ENCODE measurements around the gene ARRDC4.

ARRDC4 gene

DNA sequence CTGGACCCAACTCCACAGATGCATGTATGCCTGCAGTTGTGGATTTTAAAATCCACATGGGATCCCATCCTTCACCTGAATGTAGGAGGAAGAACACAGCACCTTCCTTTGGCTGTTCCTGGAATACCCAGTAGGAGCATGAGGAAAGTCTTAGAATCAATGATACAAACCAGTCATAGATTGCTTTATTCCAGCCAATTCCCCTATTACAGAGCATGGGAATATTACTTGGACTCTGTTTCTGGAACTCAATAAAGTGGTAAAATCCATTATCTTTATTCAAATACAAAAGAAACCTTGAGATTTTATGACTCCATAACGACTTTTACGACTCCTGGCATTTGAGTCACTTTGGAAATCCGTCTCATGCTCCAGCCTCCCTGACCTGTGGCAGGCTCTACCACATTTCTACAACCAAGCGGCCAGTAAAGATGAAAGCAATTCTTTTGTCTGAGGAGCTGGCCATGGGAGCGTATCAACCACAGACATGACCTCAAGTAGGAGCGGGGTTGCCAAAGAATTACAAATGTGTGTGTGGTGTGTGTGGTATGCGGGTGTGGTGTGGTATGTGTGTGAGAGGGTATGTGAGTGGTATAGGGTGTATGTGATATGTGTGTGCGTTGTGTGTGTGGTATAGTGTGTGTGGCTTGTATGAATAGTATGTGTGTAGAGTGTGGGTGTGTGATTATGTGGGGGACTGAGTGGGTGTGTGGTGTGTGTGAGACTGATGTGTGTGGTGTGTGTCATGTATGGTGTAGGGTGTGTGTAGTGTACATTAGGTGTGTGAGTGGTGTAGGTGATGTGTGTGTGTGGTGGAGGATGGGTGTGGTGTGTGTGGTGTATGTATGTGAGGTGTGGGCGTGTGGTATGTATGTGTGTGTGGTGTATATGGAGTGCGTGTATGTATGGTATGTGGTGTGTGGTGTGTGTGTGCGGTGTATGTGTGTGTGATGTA is 40.0 kb downstream of the ARRDC4 start:
- no peak for DNase-seq

DNA sequence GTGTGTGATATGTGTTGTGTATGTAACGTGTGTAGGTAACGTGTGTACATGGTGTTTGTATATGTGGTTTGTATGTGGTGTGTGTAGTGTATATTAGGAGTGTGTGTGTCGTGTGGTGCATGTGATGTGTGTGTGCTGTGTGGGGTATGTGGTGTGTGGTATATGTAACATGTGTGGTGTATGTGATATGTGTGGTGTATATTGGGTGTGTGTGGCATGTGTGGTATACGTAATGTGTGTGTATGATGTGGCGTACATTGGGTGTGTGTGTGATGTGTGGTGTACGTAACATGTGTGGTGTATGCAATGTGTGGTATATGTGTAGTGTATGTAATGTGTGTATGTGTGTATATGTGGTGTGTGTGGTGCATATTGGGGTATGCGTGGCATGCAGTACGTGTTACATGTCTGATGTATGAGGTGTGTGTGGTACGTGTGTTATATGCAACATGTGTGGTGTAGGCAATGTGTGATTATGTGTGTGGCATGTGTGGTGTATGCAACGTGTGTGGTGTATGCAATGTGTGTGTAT is 41.2 kb downstream of the ARRDC4 start:
- DNase-seq, result no peak

DNA sequence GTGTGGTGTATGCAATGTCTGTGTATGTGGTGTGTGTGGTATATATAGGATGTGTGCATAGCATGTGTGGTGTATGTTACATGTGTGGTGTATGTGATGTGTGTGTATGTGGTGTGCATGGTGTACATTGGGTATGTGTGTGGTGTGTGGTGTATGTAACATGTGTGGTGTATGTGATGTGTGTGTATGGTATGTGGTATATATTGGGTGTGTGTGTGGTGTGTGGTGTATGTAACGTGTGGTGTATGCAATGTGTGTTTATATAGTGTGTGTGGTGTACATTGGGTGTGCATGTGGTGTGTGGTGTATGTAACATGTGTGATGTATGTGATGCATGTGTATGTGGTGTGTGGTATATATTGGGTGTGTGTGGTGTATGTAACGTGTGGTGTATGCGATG is 41.9 kb downstream of the ARRDC4 start:
- DNase-seq, result no peak

DNA sequence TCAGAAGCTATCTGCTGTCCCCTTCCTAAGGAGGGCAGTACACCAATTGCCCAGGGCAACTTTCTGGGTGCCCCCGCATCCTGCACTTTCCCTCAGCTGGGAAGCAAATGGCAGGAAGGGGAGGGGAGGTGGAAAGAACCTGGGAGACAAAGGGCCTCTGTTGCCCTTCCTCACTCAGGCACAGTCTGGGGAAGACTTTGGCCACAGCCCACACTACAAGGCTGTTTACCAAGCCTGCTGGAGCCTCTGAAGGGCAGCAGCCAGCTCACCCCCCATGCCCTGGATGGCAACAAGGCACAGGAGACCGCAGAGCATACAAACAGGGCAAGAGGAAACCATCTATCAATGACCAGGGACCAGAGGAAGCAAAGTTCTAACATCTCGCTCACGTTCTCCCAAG is 42.4 kb downstream of the ARRDC4 start:
- no peak for DNase-seq

DNA sequence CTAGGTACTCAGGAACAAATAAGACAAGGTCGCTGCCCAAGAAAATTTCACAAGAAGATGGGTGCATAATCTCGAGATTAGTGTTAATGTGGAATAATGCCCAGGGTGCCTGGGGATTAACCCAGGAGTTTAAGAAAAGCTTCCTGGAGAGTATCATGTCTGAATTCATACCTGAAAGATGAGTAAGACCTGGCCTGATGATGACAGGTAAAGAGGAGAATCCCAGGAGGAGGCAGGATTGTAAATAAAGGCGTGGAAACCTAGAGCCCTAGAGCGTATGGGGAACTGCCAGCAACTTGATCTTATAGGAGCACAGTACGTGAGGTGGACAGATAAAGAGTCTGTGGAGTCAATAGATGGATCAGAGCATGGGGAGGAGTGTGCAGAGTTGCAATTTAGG is 43.0 kb downstream of the ARRDC4 start:
- DNase-seq, result no peak

DNA sequence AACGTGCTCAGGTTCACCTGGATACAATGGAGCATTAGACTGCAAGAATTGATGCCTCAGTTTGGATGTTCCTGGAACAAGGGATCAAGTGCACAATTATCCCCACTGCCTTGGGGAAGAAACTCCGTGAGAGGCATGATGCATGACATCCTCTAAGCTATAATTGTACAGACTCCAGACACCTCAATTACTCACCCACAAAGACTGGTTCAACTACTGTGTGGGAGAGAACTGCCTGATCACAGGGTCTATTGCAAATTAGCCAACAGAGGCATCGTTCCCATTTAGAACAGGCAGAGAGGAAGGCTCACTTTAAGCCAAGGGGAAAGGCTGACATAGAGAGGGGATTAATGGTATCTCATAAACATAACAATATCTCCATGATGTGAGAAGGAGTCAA is 43.5 kb downstream of the ARRDC4 start:
- DNase-seq, result no peak

DNA sequence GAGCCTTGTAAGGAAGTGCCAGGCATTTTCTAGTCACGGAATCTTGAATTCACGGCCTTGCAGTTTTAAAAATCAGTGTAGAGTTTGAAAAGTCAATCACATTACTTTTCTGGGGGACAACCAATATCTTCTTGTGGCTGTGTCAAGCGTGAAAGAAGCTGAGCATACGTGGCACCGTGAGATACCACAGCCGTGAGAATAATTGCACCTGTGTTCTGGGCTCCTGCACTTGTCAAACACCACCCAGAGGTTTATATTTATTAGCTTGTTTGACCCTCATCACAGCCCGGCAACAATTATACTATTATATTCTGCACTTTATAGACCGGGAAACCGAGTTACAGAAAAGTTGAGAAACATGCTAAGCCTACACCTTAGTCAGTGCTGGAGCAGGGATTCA is 45.2 kb downstream of the ARRDC4 start:
- no peak for DNase-seq

DNA sequence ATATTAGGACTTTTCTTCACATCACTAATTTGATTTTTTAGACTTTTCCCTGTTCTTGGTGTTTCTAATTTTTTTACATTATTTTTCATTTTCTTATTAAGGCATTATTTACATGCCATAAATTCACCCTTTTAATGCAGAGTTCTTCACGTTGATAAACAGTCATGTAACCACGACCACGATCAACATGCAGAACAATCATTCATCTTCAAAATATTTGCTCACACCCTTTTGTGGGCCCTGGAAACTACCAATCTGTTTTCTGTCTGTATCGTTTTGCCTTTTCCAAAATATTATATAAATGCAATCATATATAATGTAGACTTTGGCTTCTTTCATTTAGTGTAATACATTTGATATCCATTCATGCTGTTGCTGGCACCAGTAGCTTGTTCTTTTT is 48.7 kb downstream of the ARRDC4 start:
- DNase-seq, result no peak

DNA sequence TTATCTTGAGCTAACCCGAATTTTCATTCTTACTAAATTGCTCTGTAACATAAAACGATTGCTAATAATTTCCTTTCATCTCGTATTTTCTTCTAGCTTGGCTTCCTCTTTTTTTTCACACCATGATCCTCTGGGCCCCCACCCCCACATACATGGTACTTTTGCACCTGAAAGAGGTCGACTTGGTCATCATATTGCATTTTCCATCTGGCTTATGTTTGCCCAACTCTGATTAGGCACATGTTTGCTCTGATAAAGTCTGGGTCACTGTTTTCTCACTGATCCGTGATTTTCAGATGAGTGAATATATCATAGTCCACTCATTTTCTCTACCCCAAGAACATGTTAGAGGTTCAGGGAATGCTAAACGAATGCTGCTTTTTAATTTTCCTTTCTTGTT is 49.5 kb downstream of the ARRDC4 start:
- DNase-seq, result no peak

DNA sequence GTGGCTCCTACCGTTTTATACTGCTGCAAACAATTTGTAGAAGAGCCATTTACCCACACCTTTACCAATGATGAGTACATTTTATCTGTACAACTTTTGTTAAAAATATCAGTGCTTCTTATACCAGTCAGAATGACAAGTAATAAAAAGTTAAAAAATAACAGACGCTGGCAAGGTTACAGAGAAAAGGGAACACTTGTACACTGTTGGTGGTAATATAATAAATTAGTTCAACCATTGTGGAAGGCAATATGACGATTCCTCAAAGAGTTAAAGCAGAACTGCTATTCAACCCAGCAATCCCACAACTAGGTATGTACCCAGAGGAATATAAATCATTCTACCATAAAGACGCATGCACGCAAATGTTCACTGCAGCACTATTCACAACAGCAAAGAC is 51.9 kb downstream of the ARRDC4 start:
- DNase-seq, result no peak

DNA sequence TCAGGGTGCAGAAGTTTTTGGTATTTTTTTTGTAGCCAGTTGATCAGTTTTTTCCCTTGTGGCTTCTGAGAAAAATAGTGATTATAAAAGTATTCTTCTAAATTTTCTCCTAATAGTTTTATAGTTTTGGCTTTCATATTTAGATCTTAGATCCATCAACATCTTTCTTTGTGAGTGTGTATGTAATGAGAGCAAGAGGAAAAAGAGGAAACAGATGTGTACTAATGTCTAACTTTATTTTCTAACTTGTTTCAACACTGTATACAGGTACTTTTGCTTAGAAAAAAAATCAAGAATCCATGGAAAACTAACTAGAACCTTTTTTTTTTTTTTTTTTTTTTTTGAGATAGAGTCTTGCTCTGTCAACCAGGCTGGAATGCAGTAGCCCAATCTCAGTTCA is 53.1 kb downstream of the ARRDC4 start:
- no peak for DNase-seq

DNA sequence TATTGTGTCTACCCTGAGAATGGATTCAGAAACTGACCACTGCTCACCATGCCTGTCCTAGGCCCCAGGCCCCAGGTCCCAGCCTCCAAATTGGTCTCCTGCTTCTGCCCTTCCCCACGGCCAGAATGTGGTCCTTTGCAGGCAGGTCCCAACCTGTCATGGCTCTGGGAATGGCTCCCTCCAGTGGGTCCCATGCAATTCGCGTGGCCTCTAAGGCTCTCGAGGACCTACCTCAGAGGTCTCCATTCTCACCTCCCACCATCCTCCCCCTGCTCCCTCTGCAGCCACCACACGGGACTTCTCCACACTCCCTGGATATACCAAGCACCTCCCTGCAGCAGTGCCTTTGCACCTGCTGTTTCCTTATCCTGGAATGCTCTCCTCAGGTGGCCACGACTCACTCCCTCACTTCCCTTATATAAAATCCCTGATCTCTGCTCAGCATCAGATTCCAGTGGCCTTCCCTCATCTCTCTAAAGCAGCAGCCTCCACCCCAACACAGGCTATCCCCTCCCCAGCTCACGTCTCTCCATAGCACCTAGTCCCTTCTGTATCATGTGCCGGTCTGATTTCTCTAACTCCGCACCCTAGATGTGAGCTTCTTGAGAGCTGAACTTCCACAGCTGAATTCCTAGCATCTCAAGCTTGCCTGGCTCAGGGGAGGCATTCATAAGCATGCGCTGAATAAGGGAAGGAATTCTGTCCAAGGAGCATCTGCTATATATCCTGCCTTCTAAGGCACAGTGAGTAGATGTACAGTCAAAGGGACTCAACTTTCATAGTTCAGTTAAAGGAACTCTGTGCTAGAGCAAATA is 56.9 kb downstream of the ARRDC4 start:
- no peak for DNase-seq

DNA sequence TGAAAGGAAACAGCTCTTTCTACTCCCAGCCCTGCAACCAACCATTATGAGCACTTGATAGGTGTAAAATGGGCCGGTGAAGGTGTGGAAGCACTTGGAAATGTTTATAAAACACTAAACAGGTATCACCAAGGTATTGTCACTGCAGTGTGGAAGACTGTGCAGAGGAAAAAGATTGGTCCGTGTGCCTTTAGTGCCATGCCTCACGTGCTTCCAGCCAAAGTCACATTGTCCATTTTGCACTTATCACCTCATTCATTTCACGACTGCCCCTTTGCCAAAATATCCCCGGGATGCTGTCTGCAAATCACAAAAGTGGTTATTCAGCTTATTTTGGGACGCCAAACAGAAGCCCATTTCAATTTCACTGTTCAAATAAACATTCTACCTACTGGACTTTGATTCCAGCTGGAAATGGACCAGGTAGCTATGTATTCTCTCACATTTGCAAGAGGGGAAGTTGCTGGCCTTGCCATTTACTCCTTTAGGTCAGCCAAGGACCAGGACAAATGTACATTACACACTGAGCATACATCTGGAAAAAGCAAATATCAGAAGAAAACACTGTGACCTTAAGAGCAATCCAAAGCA is 58.4 kb downstream of the ARRDC4 start:
- DNase-seq, result no peak
